Neural cell (in vitro differentiated cells): ENCODE measurements around the gene RAB21. TPM values are rescaled to one million over a fixed set of nuclear protein-coding genes. Genes with fewer than 3 reads are reported as not detected.

Experiments used
- H2AFZ ChIP-seq: fragments of 200-600, 300-800 bp; sonication (generic), shearing (Covaris generic); 2 replicates; pipeline ENCODE4 v1.6.0; 2014; ENCODE audit warnings: low read depth, mild to moderate bottlenecking, antibody characterized with exemption, low read length, moderate library complexity
- H3F3A ChIP-seq: fragments of 200-600 bp; shearing (Covaris generic); 2 replicates; pipeline ENCODE4 v1.6.1; 2016; ENCODE audit warnings: mild to moderate bottlenecking, moderate library complexity, mixed read lengths, antibody characterized with exemption, low read length; ENCODE audit not compliant: insufficient read depth, poor library complexity, severe bottlenecking
- H3K27ac ChIP-seq: fragments of 200-600, 300-800 bp; sonication (generic), shearing (Covaris generic); 2 replicates; pipeline ENCODE4 v1.5.1; 2014; ENCODE audit warnings: mild to moderate bottlenecking, low read length, moderate library complexity
- H3K27me3 ChIP-seq: fragments of 300-800, 200-600 bp; sonication (generic), shearing (Covaris generic); 2 replicates; pipeline ENCODE4 v1.6.0; 2014; ENCODE audit warnings: mild to moderate bottlenecking, low read depth, low read length, moderate library complexity; ENCODE audit not compliant: insufficient read depth
- H3K36me3 ChIP-seq: fragments of 300-800, 200-600 bp; sonication (generic), shearing (Covaris generic); 2 replicates; pipeline ENCODE4 v1.5.1; 2014; ENCODE audit warnings: mild to moderate bottlenecking, antibody characterized with exemption, low read length, moderate library complexity; ENCODE audit not compliant: insufficient read depth
- H3K4me2 ChIP-seq: fragments of 300-800, 200-600 bp; sonication (generic), shearing (Covaris generic); 2 replicates; pipeline ENCODE4 v1.6.0; 2014; ENCODE audit warnings: mild to moderate bottlenecking, low read length
- H3K4me3 ChIP-seq: fragments of 300-800, 200-600 bp; sonication (generic), shearing (Covaris generic); 2 replicates; pipeline ENCODE4 v1.5.1; 2014; ENCODE audit warnings: mild to moderate bottlenecking, low read length, moderate library complexity
- H3K79me2 ChIP-seq: fragments of 200-600 bp; shearing (Covaris generic); replicated peaks from 2 replicates; pipeline ENCODE4 v1.6.0; 2014; ENCODE audit warnings: mild to moderate bottlenecking, low read length, moderate library complexity; ENCODE audit not compliant: insufficient read depth
- H3K9ac ChIP-seq: fragments of 300-800, 200-600 bp; sonication (generic), shearing (Covaris generic); 2 replicates; pipeline ENCODE4 v1.6.1; 2016; ENCODE audit warnings: mild to moderate bottlenecking, low read length, mixed read lengths
- H3K9me2 ChIP-seq: fragments of 200-600 bp; shearing (Covaris generic); 2 replicates; pipeline ENCODE4 v1.6.1; 2016; ENCODE audit warnings: mild to moderate bottlenecking, low read length, mixed read lengths; ENCODE audit not compliant: insufficient read depth
- H3K9me3 ChIP-seq: fragments of 200-600, 300-800 bp; sonication (generic), shearing (Covaris generic); 2 replicates; pipeline ENCODE4 v1.6.1; 2016; ENCODE audit warnings: mild to moderate bottlenecking, mixed run types, low read length, moderate library complexity, mixed read lengths
- H4K20me1 ChIP-seq: fragments of 200-600 bp; shearing (Covaris generic); 2 replicates; pipeline ENCODE4 v1.6.1; 2016; ENCODE audit warnings: mild to moderate bottlenecking, mixed run types; ENCODE audit not compliant: insufficient read depth
- EP300 ChIP-seq: fragments of 450-650 bp; conservative IDR thresholded peaks from 2 replicates; pipeline ENCODE4 v1.6.1; 2014; ENCODE audit warnings: antibody characterized with exemption, mild to moderate bottlenecking, moderate library complexity; ENCODE audit not compliant: poor library complexity, severe bottlenecking
- EZH2 ChIP-seq: fragments of 200-600, 300-800 bp; shearing (Covaris generic), sonication (generic); IDR thresholded peaks from 2 replicates; pipeline ENCODE4 v1.6.1; 2014; ENCODE audit warnings: antibody characterized with exemption, low read length, borderline replicate concordance, mild to moderate bottlenecking; ENCODE audit not compliant: insufficient read depth, poor library complexity, severe bottlenecking
- MXI1 ChIP-seq: fragments of 450-650 bp; conservative IDR thresholded peaks from 2 replicates; pipeline ENCODE4 v1.6.1; 2014; ENCODE audit warnings: antibody characterized with exemption, mild to moderate bottlenecking; ENCODE audit not compliant: poor library complexity, severe bottlenecking
- POLR2AphosphoS5 ChIP-seq: IDR thresholded peaks from 2 replicates; pipeline ENCODE4 v1.6.1; 2012
- RAD21 ChIP-seq: fragments of 450-650 bp; conservative IDR thresholded peaks from 2 replicates; pipeline ENCODE4 v1.6.1; 2014; ENCODE audit warnings: antibody characterized with exemption, mild to moderate bottlenecking, moderate library complexity
- REST ChIP-seq: IDR thresholded peaks from 2 replicates; pipeline ENCODE4 v1.6.1; 2012; ENCODE audit warnings: borderline replicate concordance
- SMC3 ChIP-seq: fragments of 450-650 bp; conservative IDR thresholded peaks from 2 replicates; pipeline ENCODE4 v1.6.1; 2014; ENCODE audit warnings: antibody characterized with exemption, mild to moderate bottlenecking, moderate library complexity; ENCODE audit not compliant: poor library complexity
- TAF1 ChIP-seq: IDR thresholded peaks from 2 replicates; pipeline ENCODE4 v1.6.1; 2012; ENCODE audit warnings: low read depth
- polyA plus RNA-seq: library from polyadenylated mRNA; depleted of rRNA; stranded (reverse); fragments of >200 nt; gene quantifications from 2 replicates; pipeline ENCODE4 v1.2.3, GENCODE V29; 2014
- TF ChIP-seq, protein P1 (sequence below): fragments of 450-650 bp; IDR thresholded peaks from 2 replicates; pipeline ENCODE4 v1.5.1; 2014; ENCODE audit warnings: antibody characterized with exemption, mild to moderate bottlenecking, moderate library complexity; ENCODE audit not compliant: poor library complexity, severe bottlenecking

Gene RAB21
- polyA plus RNA-seq, 1 donor from 2014 or later, result 26.3 TPM

GRCh38 chr12:71790331-71790730, 35.7 kb downstream of the RAB21 start:
- H3K9me2 ChIP-seq, result no peaks in the 10 kb centered on the region
- no peaks in the 10 kb centered on the region for H3K79me2 ChIP-seq
- no peaks in the 10 kb centered on the region for H3K9me3 ChIP-seq
- no peaks in the 10 kb centered on the region for H3K36me3 ChIP-seq
- no peak overlapping the region for H3K27ac ChIP-seq
- TF ChIP-seq EZH2 (no peak), POLR2AphosphoS5 (no peak)
- no peaks in the 10 kb centered on the region for H3F3A ChIP-seq
- H2AFZ ChIP-seq, result no peak overlapping the region
- no peak overlapping the region for H3K4me3 ChIP-seq
- no peak overlapping the region for H3K4me2 ChIP-seq
- H3K9ac ChIP-seq, result no peak overlapping the region
- no peaks in the 10 kb centered on the region for H3K27me3 ChIP-seq
- H4K20me1 ChIP-seq, result no peaks in the 10 kb centered on the region

DNA sequence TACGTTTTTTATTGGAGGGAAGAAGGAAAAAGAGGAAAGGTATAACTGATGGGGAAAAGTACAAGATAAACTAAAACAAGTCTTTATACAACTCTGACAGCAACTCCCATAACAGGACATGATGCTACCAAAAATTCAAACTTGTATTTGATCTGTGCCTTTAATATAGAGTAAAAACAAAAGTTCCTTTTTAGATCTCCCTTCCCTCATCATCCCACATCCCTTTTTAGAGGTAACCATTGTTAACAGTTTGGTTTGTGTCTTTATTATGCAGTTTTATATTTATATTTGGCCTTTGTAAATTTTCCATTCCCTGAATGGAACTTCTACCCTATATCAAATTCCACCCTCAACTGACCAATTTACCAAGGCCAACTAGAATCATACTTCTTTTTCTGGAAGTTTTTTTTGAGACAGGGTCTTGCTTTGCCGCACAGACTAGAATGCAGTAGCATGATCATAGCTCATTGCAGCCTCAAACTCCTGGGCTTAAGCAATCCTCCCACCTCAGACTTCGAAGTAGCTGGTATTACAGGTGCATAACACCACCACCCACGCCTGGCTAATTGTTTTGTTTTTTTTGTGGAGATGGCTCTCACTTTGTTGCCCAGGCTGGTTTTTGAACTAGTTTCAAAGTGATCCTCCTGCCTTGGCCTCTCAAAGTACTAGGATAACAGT, 36.9 kb downstream of the RAB21 start:
- Histone ChIP-seq H3K4me3 (no peak overlapping the region), H4K20me1 (no peaks in the 10 kb centered on the region), H2AFZ (no peak overlapping the region), H3K27ac (no peak overlapping the region), H3K27me3 (no peaks in the 10 kb centered on the region), H3F3A (no peaks in the 10 kb centered on the region), H3K36me3 (no peaks in the 10 kb centered on the region), H3K9me3 (no peaks in the 10 kb centered on the region), H3K9ac (no peak overlapping the region), H3K9me2 (no peaks in the 10 kb centered on the region), H3K4me2 (no peak overlapping the region), H3K79me2 (no peaks in the 10 kb centered on the region)
- TF ChIP-seq EZH2 (no peak), MXI1 (no peak), EP300 (no peak), REST (no peak), POLR2AphosphoS5 (no peak), SMC3 (no peak), RAD21 (no peak), TAF1 (no peak)
- TF ChIP-seq, protein P1, sequence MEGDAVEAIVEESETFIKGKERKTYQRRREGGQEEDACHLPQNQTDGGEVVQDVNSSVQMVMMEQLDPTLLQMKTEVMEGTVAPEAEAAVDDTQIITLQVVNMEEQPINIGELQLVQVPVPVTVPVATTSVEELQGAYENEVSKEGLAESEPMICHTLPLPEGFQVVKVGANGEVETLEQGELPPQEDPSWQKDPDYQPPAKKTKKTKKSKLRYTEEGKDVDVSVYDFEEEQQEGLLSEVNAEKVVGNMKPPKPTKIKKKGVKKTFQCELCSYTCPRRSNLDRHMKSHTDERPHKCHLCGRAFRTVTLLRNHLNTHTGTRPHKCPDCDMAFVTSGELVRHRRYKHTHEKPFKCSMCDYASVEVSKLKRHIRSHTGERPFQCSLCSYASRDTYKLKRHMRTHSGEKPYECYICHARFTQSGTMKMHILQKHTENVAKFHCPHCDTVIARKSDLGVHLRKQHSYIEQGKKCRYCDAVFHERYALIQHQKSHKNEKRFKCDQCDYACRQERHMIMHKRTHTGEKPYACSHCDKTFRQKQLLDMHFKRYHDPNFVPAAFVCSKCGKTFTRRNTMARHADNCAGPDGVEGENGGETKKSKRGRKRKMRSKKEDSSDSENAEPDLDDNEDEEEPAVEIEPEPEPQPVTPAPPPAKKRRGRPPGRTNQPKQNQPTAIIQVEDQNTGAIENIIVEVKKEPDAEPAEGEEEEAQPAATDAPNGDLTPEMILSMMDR, result no peak

DNA sequence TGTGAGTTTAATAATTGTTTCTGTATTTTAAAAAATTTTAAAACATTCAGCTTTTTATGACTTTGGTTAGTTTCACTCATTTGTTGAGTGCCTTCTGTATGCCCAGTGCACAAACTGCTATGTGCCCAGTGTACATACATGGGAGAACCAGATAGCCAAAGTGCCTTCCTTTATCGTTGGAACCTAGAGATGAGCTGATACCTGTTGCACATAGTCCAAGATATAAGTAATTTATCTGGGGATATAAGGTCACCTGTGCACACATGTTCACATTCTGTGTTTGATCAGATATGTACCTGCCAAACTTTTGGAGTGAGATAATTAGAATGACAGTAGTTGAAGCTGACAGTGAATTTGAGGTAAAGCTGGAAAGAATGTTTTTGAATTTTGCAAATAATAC, 37.9 kb downstream of the RAB21 start:
- Histone ChIP-seq H3F3A (no peaks in the 10 kb centered on the region), H3K4me2 (no peak overlapping the region), H3K9me3 (no peaks in the 10 kb centered on the region), H3K79me2 (no peaks in the 10 kb centered on the region), H3K27ac (no peak overlapping the region), H3K36me3 (no peaks in the 10 kb centered on the region), H3K4me3 (no peak overlapping the region), H2AFZ (no peak overlapping the region), H3K9ac (no peak overlapping the region), H4K20me1 (no peaks in the 10 kb centered on the region), H3K27me3 (no peaks in the 10 kb centered on the region), H3K9me2 (no peaks in the 10 kb centered on the region)
- no peak for TF ChIP-seq EP300
- no peak for TF ChIP-seq POLR2AphosphoS5
- TF ChIP-seq MXI1, result no peak
- TF ChIP-seq TAF1, result no peak
- TF ChIP-seq EZH2, result no peak
- no peak for TF ChIP-seq SMC3
- TF ChIP-seq, protein P1, result no peak
- TF ChIP-seq REST, result no peak
- TF ChIP-seq RAD21, result no peak
